Measurements from ENCODE around the gene CWC22. TPM values are rescaled to one million over a fixed set of nuclear protein-coding genes. Genes with fewer than 3 reads are reported as not detected.

Gene CWC22
- total and polyA plus RNA-seq, 5 donors from 2014 or later, result 19.3 to 32.1 (median 29.3) TPM

- no peaks in the 10 kb centered on the region for H3K36me3 ChIP-seq (ENCODE audit: control insufficient read depth, insufficient read depth, low read length)
- H3K27ac ChIP-seq (ENCODE audit: insufficient read depth, low read length, poor library complexity, severe bottlenecking), result no peak overlapping the region
- peaks cover 17% of the 10 kb centered on the region for H3K27me3 Mint-ChIP-seq
- H3K27ac Mint-ChIP-seq, result no peak overlapping the region
- H3K4me1 Mint-ChIP-seq, result no peaks in the 10 kb centered on the region
- H3K9me3 Mint-ChIP-seq, result peaks cover 0 to 2% (median 0%) of the 10 kb centered on the region in 7 donors
- DNase-seq, result no peak
- no peaks in the 10 kb centered on the region for H3K36me3 Mint-ChIP-seq
- no peaks in the 10 kb centered on the region for H3K9me3 ChIP-seq (ENCODE audit: control insufficient read depth in 2 of 2, low read length in 2 of 2)
- no peak overlapping the region for H3K4me3 Mint-ChIP-seq
- no peaks in the 10 kb centered on the region for H3K4me1 ChIP-seq (ENCODE audit: control insufficient read depth, insufficient read depth, low read length, poor library complexity, severe bottlenecking)
- H3K4me3 ChIP-seq (ENCODE audit: low read depth, low read length), result no peak overlapping the region
- H3K27me3 ChIP-seq (ENCODE audit: control insufficient read depth, insufficient read depth, low read length), result peaks cover 1% of the 10 kb centered on the region
- ATAC-seq (ENCODE audit: low read depth in 2 of 2), result no peak
Observed at GRCh38 chr2:180040146-180040925, 33.2 kb upstream of the CWC22 start.

- H3K27ac ChIP-seq (ENCODE audit: insufficient read depth, low read length, poor library complexity, severe bottlenecking), result no peak overlapping the region
- H3K36me3 Mint-ChIP-seq, result no peaks in the 10 kb centered on the region
- H3K36me3 ChIP-seq (ENCODE audit: control insufficient read depth, insufficient read depth, low read length), result no peaks in the 10 kb centered on the region
- H3K27me3 ChIP-seq (ENCODE audit: control insufficient read depth, insufficient read depth, low read length), result peaks cover 1% of the 10 kb centered on the region
- no peaks in the 10 kb centered on the region for H3K4me1 ChIP-seq (ENCODE audit: control insufficient read depth, insufficient read depth, low read length, poor library complexity, severe bottlenecking)
- H3K9me3 ChIP-seq (ENCODE audit: control insufficient read depth in 2 of 2, low read length in 2 of 2), result no peaks in the 10 kb centered on the region
- peaks cover 0 to 1% (median 0%) of the 10 kb centered on the region in 7 donors for H3K9me3 Mint-ChIP-seq
- no peaks in the 10 kb centered on the region for H3K4me1 Mint-ChIP-seq
- ATAC-seq (ENCODE audit: low read depth in 2 of 2) (no peak), DNase-seq (no peak)
- peaks cover 18% of the 10 kb centered on the region for H3K27me3 Mint-ChIP-seq
- H3K4me3 ChIP-seq (ENCODE audit: low read depth, low read length), result no peak overlapping the region
- no peak overlapping the region for H3K27ac Mint-ChIP-seq
- H3K4me3 Mint-ChIP-seq, result no peak overlapping the region
Observed at GRCh38 chr2:180038997-180039396, 31.9 kb upstream of the CWC22 start.

- DNase-seq, result no peak
- Mint-ChIP-seq H3K36me3 (no peaks in the 10 kb centered on the region), H3K27me3 (peaks cover 21% of the 10 kb centered on the region), H3K9me3 (peaks cover 0 to 10% (median 5%) of the 10 kb centered on the region in 7 donors), H3K27ac (no peak overlapping the region), H3K4me3 (no peak overlapping the region), H3K4me1 (no peaks in the 10 kb centered on the region)
- ATAC-seq (ENCODE audit: low read depth in 2 of 2), result no peak
- Histone ChIP-seq H3K27ac (ENCODE audit: insufficient read depth, low read length, poor library complexity, severe bottlenecking) (no peak overlapping the region), H3K4me1 (ENCODE audit: control insufficient read depth, insufficient read depth, low read length, poor library complexity, severe bottlenecking) (no peaks in the 10 kb centered on the region), H3K36me3 (ENCODE audit: control insufficient read depth, insufficient read depth, low read length) (no peaks in the 10 kb centered on the region), H3K27me3 (ENCODE audit: control insufficient read depth, insufficient read depth, low read length) (peaks cover under 1% of the 10 kb centered on the region), H3K9me3 (ENCODE audit: control insufficient read depth in 2 of 2, low read length in 2 of 2) (peaks cover 0 to 4% of the 10 kb centered on the region in 2 experiments), H3K4me3 (ENCODE audit: low read depth, low read length) (no peak overlapping the region)
Observed at GRCh38 chr2:180033993-180034894, 27.1 kb upstream of the CWC22 start.

GRCh38 chr2:180029575-180029974 is 22.5 kb upstream of the CWC22 start:
- Mint-ChIP-seq H3K4me1 (no peaks in the 10 kb centered on the region), H3K9me3 (peaks cover 0 to 17% (median 7%) of the 10 kb centered on the region in 7 donors), H3K4me3 (no peak overlapping the region), H3K36me3 (no peaks in the 10 kb centered on the region), H3K27me3 (peaks cover 19% of the 10 kb centered on the region), H3K27ac (no peak overlapping the region)
- H3K4me3 ChIP-seq (ENCODE audit: low read depth, low read length), result no peak overlapping the region
- no peaks in the 10 kb centered on the region for H3K36me3 ChIP-seq (ENCODE audit: control insufficient read depth, insufficient read depth, low read length)
- DNase-seq, result no peak
- H3K27ac ChIP-seq (ENCODE audit: insufficient read depth, low read length, poor library complexity, severe bottlenecking), result no peak overlapping the region
- H3K9me3 ChIP-seq (ENCODE audit: control insufficient read depth in 2 of 2, low read length in 2 of 2), result peaks cover 0 to 4% of the 10 kb centered on the region in 2 experiments
- no peak for ATAC-seq (ENCODE audit: low read depth in 2 of 2)
- peaks cover 3% of the 10 kb centered on the region for H3K27me3 ChIP-seq (ENCODE audit: control insufficient read depth, insufficient read depth, low read length)
- H3K4me1 ChIP-seq (ENCODE audit: control insufficient read depth, insufficient read depth, low read length, poor library complexity, severe bottlenecking), result no peaks in the 10 kb centered on the region

- Histone ChIP-seq H3K4me3 (ENCODE audit: low read depth, low read length) (no peak overlapping the region), H3K27ac (ENCODE audit: insufficient read depth, low read length, poor library complexity, severe bottlenecking) (no peak overlapping the region), H3K4me1 (ENCODE audit: control insufficient read depth, insufficient read depth, low read length, poor library complexity, severe bottlenecking) (no peaks in the 10 kb centered on the region), H3K27me3 (ENCODE audit: control insufficient read depth, insufficient read depth, low read length) (peaks cover 5% of the 10 kb centered on the region), H3K36me3 (ENCODE audit: control insufficient read depth, insufficient read depth, low read length) (no peaks in the 10 kb centered on the region), H3K9me3 (ENCODE audit: control insufficient read depth in 2 of 2, low read length in 2 of 2) (no peaks in the 10 kb centered on the region)
- Mint-ChIP-seq H3K36me3 (no peaks in the 10 kb centered on the region), H3K4me3 (no peak overlapping the region), H3K27ac (no peak overlapping the region), H3K9me3 (peaks cover 0 to 3% (median 0%) of the 10 kb centered on the region in 7 donors), H3K4me1 (no peaks in the 10 kb centered on the region), H3K27me3 (peaks cover 16% of the 10 kb centered on the region)
- ATAC-seq (ENCODE audit: low read depth in 2 of 2) (no peak), DNase-seq (no peak)
Observed at GRCh38 chr2:180021850-180022249, 14.8 kb upstream of the CWC22 start.

GRCh38 chr2:180017784-180018183 is 10.7 kb upstream of the CWC22 start:
- Histone ChIP-seq H3K27me3 (ENCODE audit: control insufficient read depth, insufficient read depth, low read length) (peaks cover 3% of the 10 kb centered on the region), H3K4me1 (ENCODE audit: control insufficient read depth, insufficient read depth, low read length, poor library complexity, severe bottlenecking) (no peaks in the 10 kb centered on the region), H3K36me3 (ENCODE audit: control insufficient read depth, insufficient read depth, low read length) (no peaks in the 10 kb centered on the region), H3K9me3 (ENCODE audit: control insufficient read depth in 2 of 2, low read length in 2 of 2) (no peaks in the 10 kb centered on the region), H3K4me3 (ENCODE audit: low read depth, low read length) (no peak overlapping the region), H3K27ac (ENCODE audit: insufficient read depth, low read length, poor library complexity, severe bottlenecking) (no peak overlapping the region)
- Mint-ChIP-seq H3K4me1 (no peaks in the 10 kb centered on the region), H3K27ac (no peak overlapping the region), H3K36me3 (no peaks in the 10 kb centered on the region), H3K9me3 (peaks cover 0 to 1% (median 0%) of the 10 kb centered on the region in 7 donors), H3K27me3 (peaks cover 17% of the 10 kb centered on the region), H3K4me3 (no peak overlapping the region)
- DNase-seq (no peak), ATAC-seq (ENCODE audit: low read depth in 2 of 2) (no peak)

GRCh38 chr2:180016937-180017336 is 9.8 kb upstream of the CWC22 start:
- H3K27ac ChIP-seq (ENCODE audit: insufficient read depth, low read length, poor library complexity, severe bottlenecking), result no peak overlapping the region
- no peaks in the 10 kb centered on the region for H3K4me1 ChIP-seq (ENCODE audit: control insufficient read depth, insufficient read depth, low read length, poor library complexity, severe bottlenecking)
- H3K27ac Mint-ChIP-seq, result no peak overlapping the region
- peaks cover 17% of the 10 kb centered on the region for H3K27me3 Mint-ChIP-seq
- H3K9me3 ChIP-seq (ENCODE audit: control insufficient read depth in 2 of 2, low read length in 2 of 2), result no peaks in the 10 kb centered on the region
- ATAC-seq (ENCODE audit: low read depth in 2 of 2) (no peak), DNase-seq (no peak)
- no peak overlapping the region for H3K4me3 Mint-ChIP-seq
- H3K4me1 Mint-ChIP-seq, result no peaks in the 10 kb centered on the region
- H3K36me3 Mint-ChIP-seq, result no peaks in the 10 kb centered on the region
- peaks cover 0 to 1% (median 0%) of the 10 kb centered on the region in 7 donors for H3K9me3 Mint-ChIP-seq
- peaks cover 3% of the 10 kb centered on the region for H3K27me3 ChIP-seq (ENCODE audit: control insufficient read depth, insufficient read depth, low read length)
- H3K4me3 ChIP-seq (ENCODE audit: low read depth, low read length), result no peak overlapping the region
- no peaks in the 10 kb centered on the region for H3K36me3 ChIP-seq (ENCODE audit: control insufficient read depth, insufficient read depth, low read length)
